ENCODE results near the gene PLEKHB1. TPM values are rescaled to one million over a fixed set of nuclear protein-coding genes. Genes with fewer than 3 reads are reported as not detected.

Gene PLEKHB1, protein sequence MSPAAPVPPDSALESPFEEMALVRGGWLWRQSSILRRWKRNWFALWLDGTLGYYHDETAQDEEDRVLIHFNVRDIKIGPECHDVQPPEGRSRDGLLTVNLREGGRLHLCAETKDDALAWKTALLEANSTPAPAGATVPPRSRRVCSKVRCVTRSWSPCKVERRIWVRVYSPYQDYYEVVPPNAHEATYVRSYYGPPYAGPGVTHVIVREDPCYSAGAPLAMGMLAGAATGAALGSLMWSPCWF
- total RNA-seq (2014; rRNA removed; shearing (Covaris generic)), result 0.13 and 0.80 TPM in 2 replicates
- polyA plus RNA-seq (2015; cell fraction: cytosol; rRNA removed), result 0.58 and 1.0 TPM in 2 replicates
- 0.81 and 0.97 TPM in 2 replicates for polyA plus RNA-seq (2015; cell fraction: nucleus; rRNA removed)

DNA sequence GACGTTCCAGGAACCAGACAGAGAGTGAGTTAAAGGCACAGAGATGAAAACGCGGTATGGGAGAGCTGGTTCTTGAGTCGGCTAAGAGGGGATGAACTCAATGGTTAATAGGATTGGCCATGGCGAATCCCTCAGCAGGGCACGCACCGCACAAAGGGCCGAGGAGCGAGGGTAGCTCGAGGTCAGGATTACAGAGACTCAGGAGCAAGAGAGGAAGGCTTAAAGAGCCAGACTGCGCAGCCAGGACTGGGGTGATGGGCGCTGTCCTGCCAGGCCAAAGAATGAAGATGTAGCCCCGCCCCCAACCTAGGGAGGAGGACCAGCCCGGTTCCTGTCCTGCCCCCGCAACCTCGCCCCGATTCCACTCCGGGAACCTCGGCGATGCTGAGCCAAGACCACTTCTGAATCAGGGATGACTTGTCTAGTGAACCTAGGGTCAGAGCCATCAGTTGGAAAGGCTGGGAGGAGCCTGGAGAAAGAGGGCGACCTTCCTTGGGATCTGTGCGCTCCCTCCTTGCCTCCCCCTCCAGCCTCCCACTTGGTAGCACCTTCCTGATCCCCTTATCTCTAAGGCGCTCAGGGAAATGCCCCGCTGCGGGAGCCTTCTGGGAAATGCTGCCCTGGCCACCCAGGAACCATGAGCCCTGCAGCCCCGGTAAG is at the start of gene PLEKHB1:
PLEKHB1 (plus strand) TSS at position 610 of the 660 bp plus-strand sequence; CDS start at position 638, 28 bp downstream.
- DNase-seq (ENCODE audit: low read depth), result no peak

DNA sequence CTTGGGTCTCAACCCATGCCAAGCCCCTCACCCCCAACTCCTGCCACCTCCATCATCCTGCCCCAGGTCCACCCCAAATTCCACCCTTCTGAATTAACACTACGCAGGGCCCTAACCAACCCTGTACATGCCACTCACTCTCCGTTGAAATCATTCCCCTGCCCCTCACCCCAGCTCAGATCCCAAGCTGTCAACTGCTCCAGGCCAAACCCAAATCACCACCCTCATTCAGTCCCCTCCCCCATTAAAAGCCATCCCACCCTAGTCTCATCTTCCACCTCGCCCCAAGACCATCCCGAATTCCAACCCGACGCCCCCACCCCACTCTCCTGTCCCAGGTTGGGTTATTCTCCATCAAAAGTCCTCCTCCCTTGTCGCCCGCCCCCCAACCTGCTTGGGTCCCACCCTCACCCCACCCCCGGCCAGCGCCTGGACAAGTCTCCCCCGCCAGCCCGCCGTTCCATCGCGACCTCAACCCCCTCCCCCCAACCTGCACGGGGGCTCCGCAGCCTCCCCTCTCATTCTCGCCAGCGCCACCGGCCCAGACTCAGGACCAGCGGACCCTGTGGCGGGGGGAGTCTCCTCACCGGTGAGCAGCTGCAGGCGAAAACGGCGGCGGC is 48.9 kb upstream of the PLEKHB1 start:
- DNase-seq (ENCODE audit: low read depth), result no peak

DNA sequence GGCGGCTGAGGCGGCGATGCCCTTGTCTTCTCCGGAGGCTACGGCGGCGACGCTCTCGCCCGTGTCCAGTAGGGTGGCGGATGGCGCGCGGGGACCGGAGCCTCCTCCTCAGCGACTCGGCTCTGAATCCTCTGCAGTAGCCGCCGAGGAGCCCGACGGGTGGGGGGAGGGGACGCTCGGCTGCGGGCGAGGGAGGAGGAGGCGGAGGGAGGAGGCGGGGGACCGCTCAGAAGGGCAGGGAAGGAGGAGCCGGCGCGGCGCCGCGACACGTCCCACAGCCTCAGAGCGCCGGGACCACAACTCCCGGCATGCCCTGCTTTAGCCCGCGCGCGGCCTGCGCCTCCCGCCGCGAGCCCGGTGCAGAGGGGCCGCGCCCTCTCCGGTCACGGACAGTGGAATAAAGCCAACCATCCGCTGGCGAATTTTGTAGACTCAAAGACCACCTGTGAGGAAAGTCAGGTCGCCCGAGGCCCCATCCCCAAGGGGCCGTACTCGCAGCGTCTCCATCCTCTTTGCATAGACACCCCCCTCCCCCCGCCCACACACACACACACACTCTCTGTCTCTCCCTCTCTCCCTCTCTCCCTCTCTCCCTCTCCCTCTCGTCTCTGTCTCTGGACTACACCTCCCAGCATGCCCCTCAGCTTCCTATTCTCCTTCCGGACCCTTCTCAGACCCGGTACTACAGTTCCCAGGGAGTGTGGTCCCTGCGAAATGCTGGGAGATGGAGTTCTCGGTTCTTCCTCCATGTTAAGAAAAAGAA is 48.2 kb upstream of the PLEKHB1 start, which contains the start of gene FAM168A:
FAM168A (minus strand) TSS at position 157 of the 763 bp plus-strand sequence. CDS start 129,638 bp downstream, outside the sequence.
- peak; percentile 98 for DNase-seq (ENCODE audit: low read depth)

DNA sequence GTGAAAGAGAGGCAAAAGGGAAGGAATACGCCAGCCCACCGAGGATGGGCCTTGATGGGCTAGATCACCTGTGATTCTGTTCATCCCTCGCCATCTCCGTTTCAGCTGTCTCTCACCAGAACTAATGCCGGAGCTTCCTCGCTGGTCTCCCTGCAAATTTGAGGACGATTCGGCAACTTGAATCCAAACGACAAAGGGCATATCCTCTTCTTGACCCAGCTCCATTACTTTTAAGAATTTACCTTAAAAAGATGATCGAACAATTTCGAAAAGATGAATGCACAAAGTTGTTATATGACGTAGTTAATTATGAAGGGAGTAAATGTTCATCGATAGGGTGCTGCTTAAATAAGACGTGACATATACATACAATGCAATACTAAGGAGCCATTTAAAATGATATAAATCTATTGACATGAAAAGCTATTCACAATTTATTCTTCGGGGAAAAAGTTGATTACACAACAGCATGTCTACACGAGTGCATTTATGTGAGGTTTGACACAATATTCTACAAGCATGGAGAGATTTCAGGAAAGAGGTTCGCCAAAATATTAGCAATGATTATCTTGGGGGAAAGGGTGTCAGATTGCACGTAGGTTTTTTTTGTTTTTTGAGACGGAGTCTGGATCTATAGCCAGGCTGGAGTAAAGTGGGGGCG is 47.5 kb upstream of the PLEKHB1 start:
- DNase-seq (ENCODE audit: low read depth), result no peak

DNA sequence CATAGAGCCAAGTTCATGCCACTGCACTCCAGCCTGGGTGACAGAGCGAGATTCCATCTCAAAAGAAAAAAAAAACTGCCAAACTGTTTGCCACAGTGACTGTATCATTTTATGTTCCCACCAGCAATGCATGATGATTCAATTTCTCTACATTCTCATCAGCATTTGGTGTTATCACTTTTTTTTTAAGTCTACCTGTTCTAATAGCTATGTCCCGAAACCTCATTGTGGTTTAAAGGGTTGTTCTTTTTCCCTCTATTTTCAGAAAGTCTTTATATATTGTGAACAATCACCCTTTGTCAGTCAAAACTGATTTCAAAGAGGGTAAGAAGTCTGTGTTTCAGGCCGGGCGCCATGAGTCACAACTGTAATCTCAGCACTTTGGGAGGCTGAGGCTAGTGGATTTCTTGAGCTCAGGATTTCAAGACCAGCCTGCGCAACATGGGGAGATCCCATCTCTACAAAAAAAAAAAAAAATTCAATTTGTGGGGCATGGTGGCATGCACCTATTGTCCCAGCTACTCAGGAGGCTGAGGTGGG is 33.7 kb upstream of the PLEKHB1 start:
- DNase-seq (ENCODE audit: low read depth), result peak; percentile 76

DNA sequence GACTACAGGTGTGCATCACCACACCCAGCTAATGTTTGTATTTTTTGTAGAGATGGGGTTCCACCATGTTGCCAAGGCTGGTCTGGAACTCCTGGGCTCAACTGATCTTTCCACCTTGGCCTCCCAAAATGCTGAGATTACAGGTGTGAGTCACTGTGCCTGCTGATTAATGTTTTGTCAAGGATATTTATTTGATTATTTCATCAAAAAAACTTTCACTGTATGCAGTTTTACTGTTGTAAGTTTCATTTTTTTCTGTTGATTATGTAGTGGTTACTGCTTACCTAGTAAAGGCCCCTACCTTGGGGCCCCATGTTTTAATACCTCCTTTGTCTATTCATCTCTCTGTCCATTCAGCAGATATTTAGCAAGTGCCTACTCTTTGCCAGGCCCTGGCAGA is 31.8 kb upstream of the PLEKHB1 start:
- no peak for DNase-seq (ENCODE audit: low read depth)

DNA sequence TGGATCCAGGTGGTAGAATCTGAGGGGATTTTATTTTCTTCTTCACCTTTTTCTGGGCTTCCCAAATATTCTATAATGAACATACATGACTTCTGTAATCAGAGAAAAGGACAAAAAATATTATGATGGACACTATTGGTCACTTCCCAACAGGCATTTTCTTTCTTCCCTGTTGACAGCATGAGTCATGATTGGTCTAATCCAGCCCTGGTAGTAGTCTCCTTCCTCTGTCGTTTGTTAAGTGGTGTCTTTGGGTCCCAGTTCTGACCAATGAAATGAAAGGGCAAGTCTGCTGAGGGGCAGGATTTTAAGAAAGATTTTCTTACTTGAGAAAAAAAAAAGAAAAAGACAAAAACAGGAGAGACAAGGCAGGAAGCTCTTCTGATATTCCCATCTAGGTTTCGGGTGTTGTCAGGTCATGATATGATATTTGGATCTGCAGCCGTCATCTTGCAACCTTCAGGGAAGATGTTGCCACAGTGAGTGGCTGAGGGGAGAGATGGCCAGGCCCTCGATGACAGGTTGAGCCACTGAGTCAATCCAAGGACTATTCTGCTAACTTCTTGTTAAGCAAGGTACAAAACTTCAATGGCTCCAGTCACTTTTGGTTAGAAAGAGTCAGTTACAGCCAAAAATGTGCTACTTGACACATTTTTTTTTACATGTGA is 23.3 kb upstream of the PLEKHB1 start:
- DNase-seq (ENCODE audit: low read depth), result no peak

DNA sequence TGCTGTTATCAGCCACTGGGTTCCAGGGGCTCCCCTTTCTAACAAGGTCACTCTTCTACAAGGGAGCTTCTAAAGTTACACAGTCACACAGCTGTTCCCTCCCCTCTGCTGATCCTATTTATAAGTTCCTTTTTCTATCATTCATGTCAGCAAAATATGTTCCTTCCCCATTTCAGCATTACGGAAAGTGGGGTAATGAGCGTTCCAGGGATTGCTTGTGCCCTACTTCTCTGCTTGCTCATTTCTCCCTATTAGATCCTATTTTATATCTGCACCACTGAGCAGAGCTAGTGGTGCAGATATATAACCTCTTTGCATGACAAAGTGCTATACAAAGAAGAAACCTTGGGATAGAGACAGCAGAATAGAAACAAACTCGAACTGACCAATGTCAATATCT is 22.7 kb upstream of the PLEKHB1 start:
- no peak for DNase-seq (ENCODE audit: low read depth)

DNA sequence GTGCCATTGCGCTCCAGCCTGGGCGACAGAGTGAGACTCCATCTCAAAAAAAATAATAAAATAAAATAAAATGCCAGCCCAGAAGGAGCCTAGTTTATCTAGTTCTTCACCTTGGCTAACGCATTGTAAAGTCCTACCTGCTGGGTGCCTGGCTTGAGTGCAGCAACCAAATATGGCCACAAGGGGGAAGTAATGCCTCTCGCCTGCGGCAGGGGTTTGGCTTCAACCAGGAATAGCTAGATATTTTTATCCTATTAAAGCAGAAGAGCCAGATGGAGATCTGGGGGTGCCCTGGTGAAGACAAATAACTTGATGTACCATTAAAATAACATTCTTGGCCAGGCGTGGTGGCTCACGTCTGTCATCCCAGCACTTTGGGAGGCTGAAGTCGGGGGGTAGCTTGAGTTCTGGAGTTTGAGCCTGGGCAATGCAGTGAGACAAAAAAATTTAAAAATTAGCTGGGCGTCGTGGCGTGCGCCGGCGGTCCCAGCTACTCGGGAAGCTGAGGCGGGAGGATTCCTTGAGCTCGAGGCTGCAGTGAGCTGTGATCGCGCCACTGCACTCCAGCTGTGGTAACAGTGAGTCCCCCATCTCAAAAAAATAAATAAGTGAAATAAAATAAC is 20.6 kb upstream of the PLEKHB1 start:
- peak; percentile 64 for DNase-seq (ENCODE audit: low read depth)

DNA sequence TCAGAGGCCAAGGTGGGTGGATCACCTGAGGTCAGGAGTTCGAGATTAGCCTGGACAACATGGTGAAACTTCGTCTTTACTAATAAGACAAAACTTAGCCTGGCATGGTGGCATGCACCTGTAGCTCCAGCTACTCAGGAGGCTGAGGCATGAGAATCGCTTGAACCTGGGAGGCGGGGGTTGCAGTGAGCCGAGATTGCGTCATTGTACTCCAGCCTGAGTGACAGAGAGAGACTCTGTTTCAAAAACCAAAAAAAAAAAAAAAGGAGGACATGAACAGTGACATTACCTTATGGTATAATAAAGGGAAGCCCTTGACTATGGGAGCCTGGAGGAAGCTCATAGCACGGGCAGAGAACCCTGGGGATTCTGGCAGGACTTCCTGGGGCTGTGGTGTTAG is 16.5 kb upstream of the PLEKHB1 start:
- DNase-seq (ENCODE audit: low read depth), result no peak

DNA sequence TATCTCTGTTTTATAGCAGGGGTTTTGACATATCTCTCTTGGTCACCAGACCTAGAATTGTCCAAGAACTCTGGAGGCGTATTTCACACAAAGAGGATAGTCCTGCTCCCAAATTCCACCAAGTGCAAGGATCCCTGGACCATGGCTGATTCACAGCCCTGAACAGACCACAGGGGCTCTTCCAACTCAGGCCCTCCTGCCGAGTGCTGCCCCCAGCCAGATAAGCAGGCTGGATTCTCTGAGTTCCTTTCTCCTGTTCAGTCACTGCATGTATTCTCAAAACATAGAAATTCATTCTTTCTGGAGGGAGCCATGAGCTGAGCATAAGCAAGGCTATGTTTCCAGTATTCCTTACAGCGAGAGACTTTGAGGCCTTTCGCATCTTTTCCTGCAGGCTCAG is 13.4 kb upstream of the PLEKHB1 start:
- DNase-seq (ENCODE audit: low read depth), result no peak

DNA sequence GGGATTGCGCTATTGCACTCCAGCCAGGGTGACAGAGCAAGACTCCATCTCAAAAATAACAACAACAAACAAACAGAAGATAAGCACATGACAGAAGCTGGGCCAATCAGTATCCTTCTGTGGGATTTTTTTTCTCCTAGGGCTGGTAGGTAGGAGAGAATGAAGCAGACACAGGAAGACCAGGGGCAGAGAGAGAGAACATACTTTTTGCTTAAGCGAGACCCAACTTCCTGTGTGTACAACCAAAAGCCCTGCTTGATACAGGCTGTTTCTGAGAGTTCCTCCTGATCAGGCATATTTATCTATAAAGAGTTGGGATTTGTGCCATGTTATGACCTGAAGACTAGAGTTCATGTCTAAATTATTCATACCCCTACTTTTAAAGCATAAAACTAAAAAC is 12.4 kb upstream of the PLEKHB1 start:
- no peak for DNase-seq (ENCODE audit: low read depth)

DNA sequence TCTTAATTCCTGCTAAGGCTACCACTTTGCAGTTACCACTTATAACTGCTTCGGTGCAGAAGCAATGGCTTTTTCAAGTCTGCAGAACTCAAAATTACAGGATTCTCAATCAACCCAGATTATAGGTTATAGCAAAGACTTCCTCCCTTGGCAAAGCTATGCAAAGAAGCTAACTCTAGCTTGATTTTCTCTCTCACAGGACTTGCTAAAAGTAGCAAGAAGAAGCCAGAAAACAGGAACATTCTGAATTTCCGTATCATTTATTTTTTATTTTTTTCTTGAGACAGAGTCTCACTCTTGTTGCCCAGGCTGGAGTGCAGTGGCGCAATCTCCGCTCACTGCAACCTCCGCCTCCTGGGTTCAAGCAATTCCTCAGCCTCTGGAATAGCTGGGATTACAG is 10.7 kb upstream of the PLEKHB1 start:
- no peak for DNase-seq (ENCODE audit: low read depth)

DNA sequence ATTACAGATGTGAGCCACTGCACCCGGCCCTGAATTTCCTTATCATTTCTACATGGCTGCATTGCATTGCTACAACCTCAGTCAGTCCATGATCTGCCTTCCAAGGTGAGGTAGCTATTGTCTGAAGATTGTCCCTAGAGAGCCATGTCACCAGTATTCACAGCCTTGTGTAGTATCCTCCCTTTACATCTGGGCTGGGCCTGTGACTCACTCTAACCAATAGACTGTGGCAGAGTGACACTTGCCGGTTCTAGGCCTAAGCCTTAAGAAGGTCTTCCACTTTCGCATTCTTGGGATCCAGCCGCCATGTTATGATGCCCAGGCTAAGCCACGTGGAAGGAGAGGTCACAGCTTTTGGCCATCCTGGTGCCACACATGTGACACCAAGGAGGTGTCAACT is 10.1 kb upstream of the PLEKHB1 start:
- DNase-seq (ENCODE audit: low read depth), result no peak

DNA sequence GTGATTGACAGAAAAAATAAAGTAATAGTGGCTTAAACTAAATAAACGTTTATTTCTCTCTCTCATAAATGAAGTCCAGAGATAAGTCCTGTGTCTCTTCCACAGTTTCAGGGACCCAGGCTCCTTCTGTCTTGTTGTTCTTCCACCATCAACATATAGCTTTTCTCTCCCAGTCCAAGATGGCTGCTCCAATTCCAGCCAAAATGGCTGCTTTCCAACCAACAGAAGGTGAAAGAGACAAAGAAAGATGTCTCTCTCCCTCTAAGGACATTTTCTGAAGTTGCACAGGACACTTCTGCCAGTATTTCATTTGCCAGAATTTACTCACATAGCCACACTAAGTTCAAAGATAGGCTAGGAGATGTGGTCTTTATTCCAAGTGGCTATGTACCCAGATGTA is 9.4 kb upstream of the PLEKHB1 start:
- DNase-seq (ENCODE audit: low read depth), result no peak

DNA sequence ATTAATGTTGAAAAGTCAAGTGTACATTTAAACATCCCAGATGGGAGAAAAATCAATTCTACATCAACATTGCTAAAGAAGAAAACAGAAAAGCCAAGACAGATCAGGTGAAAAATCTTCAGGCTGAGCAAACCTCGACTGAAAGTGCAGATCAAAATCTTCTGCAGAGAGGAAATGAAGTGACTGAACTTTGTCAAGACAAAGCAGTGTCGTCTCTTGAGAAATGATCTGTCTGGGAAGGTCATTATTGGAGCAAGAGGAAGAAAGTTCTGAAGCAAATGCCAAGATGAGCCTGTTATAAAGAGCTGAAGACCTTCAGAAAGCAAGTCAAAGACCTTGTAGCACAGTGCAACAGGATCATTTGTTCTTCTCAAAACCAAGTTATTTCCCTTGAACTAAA is 5.8 kb upstream of the PLEKHB1 start:
- no peak for DNase-seq (ENCODE audit: low read depth)

DNA sequence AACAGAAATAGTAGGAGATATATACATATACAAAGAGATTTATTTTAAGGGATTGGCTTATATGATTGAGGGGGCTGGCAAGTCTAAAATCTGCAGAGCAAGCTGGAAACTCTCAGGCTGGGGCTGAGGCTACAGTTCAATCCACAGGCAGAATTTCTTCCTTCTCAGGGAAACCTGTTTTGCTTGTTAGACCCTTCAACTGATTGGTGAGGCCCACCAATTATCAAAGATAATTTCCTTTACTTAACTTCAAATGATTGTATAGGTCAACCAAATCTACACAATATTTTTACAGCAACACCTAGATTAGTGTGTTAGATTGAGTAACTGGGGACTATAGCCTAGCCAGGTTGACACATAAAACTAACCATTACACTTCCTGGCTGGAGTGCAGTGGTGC is 4.7 kb upstream of the PLEKHB1 start:
- no peak for DNase-seq (ENCODE audit: low read depth)

DNA sequence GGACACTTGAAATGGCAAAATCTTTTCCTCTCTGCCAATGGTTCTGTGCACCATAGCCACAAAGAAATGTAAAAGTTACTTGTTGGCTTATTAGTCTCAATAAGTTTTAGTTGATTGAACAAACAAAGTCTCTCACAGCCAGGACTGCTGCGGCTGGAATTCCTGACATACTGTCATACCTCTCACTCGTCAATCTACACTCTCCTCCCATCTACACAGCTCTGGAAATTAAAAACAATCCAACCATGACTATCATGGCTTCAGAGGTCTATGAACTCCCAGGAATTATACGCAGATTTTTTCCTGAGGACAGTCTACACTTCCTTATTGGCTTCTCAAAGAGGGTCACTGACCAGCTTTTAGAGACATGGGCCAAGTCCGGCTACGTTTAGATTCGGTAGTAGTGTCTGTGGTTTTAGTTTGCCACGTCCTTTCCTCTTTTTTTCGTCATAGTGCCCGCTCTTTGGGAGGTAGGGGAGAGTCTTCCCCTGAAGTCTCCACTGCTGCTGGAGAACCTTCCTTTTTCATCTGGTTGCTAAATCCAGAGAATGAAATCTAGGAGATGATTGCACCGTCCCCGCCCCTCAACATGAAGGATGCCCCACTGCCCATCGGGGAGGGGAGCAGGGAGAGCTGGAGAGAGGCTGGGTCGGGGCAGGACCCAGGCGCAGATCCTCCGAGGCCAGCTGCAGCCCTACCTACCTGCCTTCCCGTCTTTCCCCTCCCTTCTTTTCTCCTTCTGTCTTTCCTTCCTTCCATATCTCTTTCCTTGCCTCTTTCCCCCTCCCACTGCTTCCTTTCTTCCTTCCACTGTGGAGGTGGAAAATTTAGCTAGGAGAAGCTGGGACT is 1.0 kb upstream of the PLEKHB1 start:
- no peak for DNase-seq (ENCODE audit: low read depth)

Data from HT1080 (cell line).